Stimulated activated CD8-positive, alpha-beta memory T cell treated with anti-CD3 and anti-CD28 coated beads, Interleukin-2, amount 100 ng/mL, for 1 hour (primary cell): ENCODE measurements around the gene NEAT1.
"Not testable (repeated sequence)": the region's sequence is repeated elsewhere in the genome, so short reads cannot be mapped to it uniquely, and the experiment has no call there.

Source experiments
- DNase-seq, 2 donors: peaks; one replicate each; pipeline ENCODE4 v3.0.0-alpha.2; 2020; ENCODE audit warnings: low read depth in 2 of 2

The NEAT1 gene

GRCh38 chr11:65404638-65405339 lies 17.8 kb upstream of the NEAT1 start:
- no peak for DNase-seq

GRCh38 chr11:65410936-65411680 lies 11.5 kb upstream of the NEAT1 start:
- DNase-seq = no peak

- DNase-seq = no peak
Measured at GRCh38 chr11:65411681-65412070, 10.9 kb upstream of the NEAT1 start.

- DNase-seq = no peak
Measured at GRCh38 chr11:65412271-65413076, 10.1 kb upstream of the NEAT1 start.

GRCh38 chr11:65413077-65413664 lies 9.4 kb upstream of the NEAT1 start:
- not testable (repeated sequence) for DNase-seq

- DNase-seq = no peak
Measured at GRCh38 chr11:65414776-65415498, 7.7 kb upstream of the NEAT1 start.

GRCh38 chr11:65415499-65416340 lies 6.9 kb upstream of the NEAT1 start:
- DNase-seq = no peak

- peak; percentile 86 to 88 for DNase-seq
Measured at GRCh38 chr11:65416341-65416824, 6.2 kb upstream of the NEAT1 start.

GRCh38 chr11:65416841-65417701 lies 5.5 kb upstream of the NEAT1 start:
- no peak for DNase-seq

GRCh38 chr11:65417702-65418430 lies 4.7 kb upstream of the NEAT1 start:
- DNase-seq = no peak

- DNase-seq = no peak
Measured at GRCh38 chr11:65418431-65418680, 4.2 kb upstream of the NEAT1 start.

GRCh38 chr11:65418681-65419459 lies 3.7 kb upstream of the NEAT1 start:
- DNase-seq = peak; percentile 64 to 68

GRCh38 chr11:65419460-65419771 lies 3.2 kb upstream of the NEAT1 start:
- DNase-seq = no peak

- DNase-seq = no peak
Measured at GRCh38 chr11:65419772-65420481, 2.7 kb upstream of the NEAT1 start.

GRCh38 chr11:65420506-65420905 lies 2.1 kb upstream of the NEAT1 start:
- no peak for DNase-seq

- DNase-seq = peak; percentile 79 to 80
Measured at GRCh38 chr11:65420979-65421793, 1.4 kb upstream of the NEAT1 start.
